Colonic mucosa (tissue), 4 donors: ENCODE measurements around the gene RPS14. TPM values are rescaled to one million over a fixed set of nuclear protein-coding genes. Genes with fewer than 3 reads are reported as not detected.
"Not testable (repeated sequence)": the region's sequence is repeated elsewhere in the genome, so short reads cannot be mapped to it uniquely, and the experiment has no call there.

Experiments
- DNase-seq: peaks from one replicate; pipeline ENCODE4 v3.0.0-alpha.2; 2020
- H3K27ac ChIP-seq: fragments of 200-600 bp; one replicate; pipeline ENCODE4 v1.8.0; 2021
- H3K27me3 ChIP-seq: fragments of 200-600 bp; one replicate; pipeline ENCODE4 v1.8.0; 2021
- H3K36me3 ChIP-seq: fragments of 200-600 bp; one replicate; pipeline ENCODE4 v1.8.0; 2021
- H3K4me1 ChIP-seq: fragments of 200-600 bp; one replicate; pipeline ENCODE4 v1.8.0; 2021; ENCODE audit warnings: mild to moderate bottlenecking
- H3K4me3 ChIP-seq: fragments of 200-600 bp; one replicate; pipeline ENCODE4 v1.8.0; 2021
- H3K9ac ChIP-seq, 2 donors: one replicate each; pipeline ENCODE4 v1.7.0; 2013; ENCODE audit warnings: control low read depth in 2 of 2, low read depth in 2 of 2, low read length in 2 of 2
- H3K9me3 ChIP-seq: fragments of 200-600 bp; one replicate; pipeline ENCODE4 v1.8.0; 2021
- intact Hi-C: fragments of 100-400 bp; cut with DNase I; formaldehyde crosslinking; loops from one replicate; pipeline ENCODE4 v1.14.1; 2022
- total RNA-seq, 2 donors: library from RNA; stranded (reverse); fragmentation: NEBNext Ultra II Directional in 1 of 2; extraction: Animal tissue kit (Norgen Biotek cat#: 25700) in 1 of 2; gene quantifications; one replicate each; pipeline ENCODE4 v1.2.1, GENCODE V29; 2021
- TF ChIP-seq, protein P1 (sequence below): fragments of 200-600 bp; IDR thresholded peaks from one replicate; pipeline ENCODE4 v1.8.0; 2022; ENCODE audit warnings: antibody characterized with exemption, mild to moderate bottlenecking
- donor health status: healthy.
- donor health status: DM: no; HTN: no; CAD: no.
- donor health status: DM: no; HTN: no; CAD: no.

Gene RPS14
- total RNA-seq, 2 donors from 2014 or later: 1,643 to 1,700 TPM

GRCh38 chr5:150454492-150455229 is 5.1 kb upstream of the RPS14 start:
- DNase-seq: no peak
- H3K9me3 ChIP-seq: no peaks in the 10 kb centered on the region
- H3K9ac ChIP-seq: no peak overlapping the region
- H3K27ac ChIP-seq: no peak overlapping the region
- H3K36me3 ChIP-seq: no peaks in the 10 kb centered on the region
- intact Hi-C loops: loop anchor here (5.0 to 10.0 kb wide), 2 partner anchors 68 to 390 kb away; partner anchors contain the start of gene IRGM
- H3K4me3 ChIP-seq: no peak overlapping the region
- no peaks in the 10 kb centered on the region for H3K27me3 ChIP-seq
- TF ChIP-seq, protein P1, sequence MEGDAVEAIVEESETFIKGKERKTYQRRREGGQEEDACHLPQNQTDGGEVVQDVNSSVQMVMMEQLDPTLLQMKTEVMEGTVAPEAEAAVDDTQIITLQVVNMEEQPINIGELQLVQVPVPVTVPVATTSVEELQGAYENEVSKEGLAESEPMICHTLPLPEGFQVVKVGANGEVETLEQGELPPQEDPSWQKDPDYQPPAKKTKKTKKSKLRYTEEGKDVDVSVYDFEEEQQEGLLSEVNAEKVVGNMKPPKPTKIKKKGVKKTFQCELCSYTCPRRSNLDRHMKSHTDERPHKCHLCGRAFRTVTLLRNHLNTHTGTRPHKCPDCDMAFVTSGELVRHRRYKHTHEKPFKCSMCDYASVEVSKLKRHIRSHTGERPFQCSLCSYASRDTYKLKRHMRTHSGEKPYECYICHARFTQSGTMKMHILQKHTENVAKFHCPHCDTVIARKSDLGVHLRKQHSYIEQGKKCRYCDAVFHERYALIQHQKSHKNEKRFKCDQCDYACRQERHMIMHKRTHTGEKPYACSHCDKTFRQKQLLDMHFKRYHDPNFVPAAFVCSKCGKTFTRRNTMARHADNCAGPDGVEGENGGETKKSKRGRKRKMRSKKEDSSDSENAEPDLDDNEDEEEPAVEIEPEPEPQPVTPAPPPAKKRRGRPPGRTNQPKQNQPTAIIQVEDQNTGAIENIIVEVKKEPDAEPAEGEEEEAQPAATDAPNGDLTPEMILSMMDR: no peak
- no peaks in the 10 kb centered on the region for H3K4me1 ChIP-seq

GRCh38 chr5:150454027-150454426 is 4.5 kb upstream of the RPS14 start:
- H3K36me3 ChIP-seq, H3K27me3 ChIP-seq, H3K4me1 ChIP-seq, H3K4me3 ChIP-seq, H3K9me3 ChIP-seq, DNase-seq, H3K9ac ChIP-seq, H3K27ac ChIP-seq: not testable (repeated sequence)
- intact Hi-C loops: loop anchor here (10.0 kb wide), 1 partner anchor 391 kb away; the partner anchor contains the start of gene IRGM

GRCh38 chr5:150452914-150453313 is 3.4 kb upstream of the RPS14 start:
- DNase-seq: no peak
- TF ChIP-seq, protein P1: no peak
- no peaks in the 10 kb centered on the region for H3K9me3 ChIP-seq
- no peak overlapping the region for H3K27ac ChIP-seq
- peaks cover 7% of the 10 kb centered on the region for H3K4me1 ChIP-seq
- H3K36me3 ChIP-seq: no peaks in the 10 kb centered on the region
- H3K9ac ChIP-seq: no peak overlapping the region
- no peak overlapping the region for H3K4me3 ChIP-seq
- no peaks in the 10 kb centered on the region for H3K27me3 ChIP-seq
- intact Hi-C loops: loop anchor here (10.0 kb wide), 1 partner anchor 392 kb away; the partner anchor contains the start of gene IRGM

- Histone ChIP-seq H3K4me3 (no peak overlapping the region), H3K36me3 (peaks cover 5% of the 10 kb centered on the region), H3K9ac (no peak overlapping the region), H3K27ac (no peak overlapping the region), H3K27me3 (no peaks in the 10 kb centered on the region), H3K9me3 (no peaks in the 10 kb centered on the region), H3K4me1 (peaks cover 9% of the 10 kb centered on the region)
- DNase-seq: no peak
- TF ChIP-seq, protein P1: no peak
- intact Hi-C loops: loop anchor here (10.0 kb wide), 1 partner anchor 393 kb away; the partner anchor contains the start of gene IRGM
Observed at GRCh38 chr5:150451594-150451993, 2.1 kb upstream of the RPS14 start.

- TF ChIP-seq, protein P1: no peak
- H3K4me1 ChIP-seq: peaks cover 9% of the 10 kb centered on the region
- H3K9me3 ChIP-seq: no peaks in the 10 kb centered on the region
- peak overlapping the region; percentile 71 for H3K4me3 ChIP-seq
- intact Hi-C loops: no loop called here
- H3K27ac ChIP-seq: peak overlapping the region; percentile 92
- peaks cover 24% of the 10 kb centered on the region for H3K36me3 ChIP-seq
- peak overlapping the region; percentile 83 to 96 for H3K9ac ChIP-seq
- DNase-seq: no peak
- H3K27me3 ChIP-seq: no peaks in the 10 kb centered on the region
Observed at GRCh38 chr5:150448952-150449516, 505 bp downstream of the RPS14 start.

GRCh38 chr5:150448334-150448733 is 1.2 kb downstream of the RPS14 start:
- intact Hi-C loops: no loop called here
- Histone ChIP-seq H3K9me3 (no peaks in the 10 kb centered on the region), H3K36me3 (peaks cover 24% of the 10 kb centered on the region), H3K9ac (peak overlapping the region; percentile 83 to 96), H3K27ac (peak overlapping the region; percentile 92), H3K4me3 (peak overlapping the region; percentile 71), H3K4me1 (peaks cover 9% of the 10 kb centered on the region), H3K27me3 (no peaks in the 10 kb centered on the region)
- no peak for DNase-seq
- TF ChIP-seq, protein P1: no peak
